CD14-positive monocyte (primary cell): ENCODE data around the gene HAP1. TPM values are rescaled to one million over a fixed set of nuclear protein-coding genes. Genes with fewer than 3 reads are reported as not detected.
A peak's percentile ranks its signal among the peaks of the same experiment; 100 is the strongest.

Experiments
- DNase-seq, 3 donors: peaks; one replicate each; pipeline ENCODE4 v3.0.0-alpha.2; 2011 to 2022
- H2AFZ ChIP-seq: 2 replicates; pipeline ENCODE4 v1.6.0; 2012; ENCODE audit warnings: mild to moderate bottlenecking, low read depth, low read length, inconsistent platforms; ENCODE audit not compliant: insufficient read depth, poor library complexity, severe bottlenecking
- H3K27ac ChIP-seq, 2 donors: 1 replicate in 1 of 2; 2 replicates in 1 of 2; pipeline ENCODE4 v1.5.1; 2012 to 2013; ENCODE audit warnings: low read length in 2 of 2, control low read depth in 1 of 2, inconsistent platforms in 1 of 2, low read depth in 1 of 2, mild to moderate bottlenecking in 1 of 2
- H3K27me3 ChIP-seq, 2 donors: one replicate each; pipeline versions ENCODE4 v1.6.0 to v1.6.1; 2011 to 2013; ENCODE audit warnings: low read length in 2 of 2; ENCODE audit not compliant: control insufficient read depth in 2 of 2, insufficient read depth in 2 of 2
- H3K36me3 ChIP-seq, 2 donors: replicated peaks in 1 of 2; 1 replicate in 1 of 2; 2 replicates in 1 of 2; pipeline versions ENCODE4 v1.5.1 to v1.6.1; 2012 to 2013; ENCODE audit warnings: low read length in 2 of 2, control low read depth in 1 of 2, inconsistent platforms in 1 of 2, mild to moderate bottlenecking in 1 of 2; ENCODE audit not compliant: insufficient read depth in 2 of 2, control insufficient read depth in 1 of 2
- H3K4me1 ChIP-seq, 2 donors: 1 replicate in 1 of 2; 2 replicates in 1 of 2; pipeline versions ENCODE4 v1.5.1 to v1.6.1; 2012 to 2013; ENCODE audit warnings: low read length in 2 of 2, control low read depth in 1 of 2, inconsistent platforms in 1 of 2, mild to moderate bottlenecking in 1 of 2, moderate library complexity in 1 of 2; ENCODE audit not compliant: insufficient read depth in 2 of 2, control insufficient read depth in 1 of 2
- H3K4me2 ChIP-seq: replicated peaks from 2 replicates; pipeline ENCODE3; 2012; ENCODE audit warnings: low read length, moderate library complexity, mild to moderate bottlenecking; ENCODE audit not compliant: poor library complexity, severe bottlenecking; ENCODE audit errors: extremely low read depth
- H3K4me3 ChIP-seq, 3 experiments: fragments of 200-600 bp in 1 of 3; sonication (generic) in 1 of 3; replicated peaks in 1 of 3; 1 replicate in 2 of 3; 2 replicates in 1 of 3; pipeline ENCODE4 v1.5.1; 2011 to 2013; ENCODE audit warnings: low read length in 3 of 3, mild to moderate bottlenecking in 3 of 3, control low read depth in 2 of 3, low read depth in 2 of 3, inconsistent platforms in 1 of 3, moderate library complexity in 1 of 3
- H3K79me2 ChIP-seq: 2 replicates; pipeline ENCODE4 v1.6.0; 2012; ENCODE audit warnings: mild to moderate bottlenecking, control low read depth, inconsistent platforms, low read length, moderate library complexity; ENCODE audit not compliant: insufficient read depth
- H3K9ac ChIP-seq: 2 replicates; pipeline ENCODE4 v1.6.0; 2017; ENCODE audit warnings: low read length, mild to moderate bottlenecking; ENCODE audit not compliant: insufficient read depth, poor library complexity, severe bottlenecking
- H3K9me3 ChIP-seq, 2 donors: replicated peaks in 1 of 2; 1 replicate in 1 of 2; 2 replicates in 1 of 2; pipeline versions ENCODE4 v1.5.1 to v1.6.1; 2012 to 2013; ENCODE audit warnings: low read length in 2 of 2, control low read depth in 1 of 2; ENCODE audit not compliant: control insufficient read depth in 1 of 2, insufficient read depth in 1 of 2
- H4K20me1 ChIP-seq: 2 replicates; pipeline ENCODE4 v1.6.0; 2012; ENCODE audit warnings: mild to moderate bottlenecking, low read length, control low read depth, moderate library complexity; ENCODE audit not compliant: insufficient read depth
- H3K27ac Mint-ChIP-seq, 7 donors: one replicate each; pipeline ENCODE4 v1.8.0; 2020; ENCODE audit warnings: mild to moderate bottlenecking in 7 of 7, mixed read lengths in 7 of 7, moderate library complexity in 6 of 7, inconsistent platforms in 2 of 7
- H3K27me3 Mint-ChIP-seq, 3 donors: one replicate each; pipeline ENCODE4 v1.8.0; 2021 to 2022; ENCODE audit warnings: low read depth in 3 of 3, mild to moderate bottlenecking in 3 of 3, mixed read lengths in 3 of 3, moderate library complexity in 3 of 3, inconsistent platforms in 1 of 3
- H3K36me3 Mint-ChIP-seq, 2 donors: one replicate each; pipeline ENCODE4 v1.8.0; 2020; ENCODE audit warnings: mixed read lengths in 2 of 2, inconsistent platforms in 1 of 2, mild to moderate bottlenecking in 1 of 2
- H3K4me1 Mint-ChIP-seq: one replicate; pipeline ENCODE4 v1.8.0; 2020; ENCODE audit warnings: mild to moderate bottlenecking, mixed read lengths
- H3K4me3 Mint-ChIP-seq, 2 donors: one replicate each; pipeline ENCODE4 v1.8.0; 2020; ENCODE audit warnings: mild to moderate bottlenecking in 2 of 2, mixed read lengths in 2 of 2, moderate library complexity in 1 of 2
- H3K9me3 Mint-ChIP-seq, 7 donors: one replicate each; pipeline ENCODE4 v1.8.0; 2020 to 2022; ENCODE audit warnings: mixed read lengths in 7 of 7, mild to moderate bottlenecking in 6 of 7, moderate library complexity in 6 of 7, inconsistent platforms in 2 of 7
- CTCF ChIP-seq: fragments of 200-600 bp; IDR thresholded peaks from one replicate; pipeline ENCODE4 v1.8.0; 2022; ENCODE audit warnings: antibody characterized with exemption, mild to moderate bottlenecking
- WGBS: methylation state at CpG from one replicate; pipeline ENCODE4 v1.1.5; 2013; ENCODE audit warnings: missing lambda C conversion rate; ENCODE audit not compliant: insufficient coverage; 5-methylcytosine and 5-hydroxymethylcytosine counted together
- intact Hi-C, 2 donors: fragments of 100-400 bp; cut with micrococcal nuclease; formaldehyde crosslinking; loops; one replicate each; pipeline versions ENCODE4 v1.15.0 to v1.15.1; 2023
- polyA plus RNA-seq, 3 donors: library from polyadenylated mRNA; depleted of rRNA in 1 of 3; unstranded in 2 of 3; stranded (reverse) in 1 of 3; fragments of 300-500 nt in 2 of 3; fragments of >200 nt in 1 of 3; fragmentation: Illumina TruSeq in 2 of 3; gene quantifications; 1 replicate in 2 of 3; 2 replicates in 1 of 3; pipeline ENCODE4 v1.2.3, GENCODE V29; 2012 to 2021

Gene HAP1
- polyA plus RNA-seq, 3 donors = not detected

- H3K27me3 ChIP-seq = peaks cover 27 to 49% of the 10 kb centered on the region in 2 donors
- peaks cover 0 to 12% (median 2%) of the 10 kb centered on the region in 7 donors for H3K9me3 Mint-ChIP-seq
- H3K79me2 ChIP-seq = no peaks in the 10 kb centered on the region
- H3K27ac Mint-ChIP-seq = no peak overlapping the region
- H3K36me3 ChIP-seq = no peaks in the 10 kb centered on the region
- no peak overlapping the region for H2AFZ ChIP-seq
- no peak overlapping the region for H3K9ac ChIP-seq
- peaks cover 7% of the 10 kb centered on the region for H3K4me1 Mint-ChIP-seq
- H3K4me1 ChIP-seq = peaks cover 6 to 8% of the 10 kb centered on the region in 2 donors
- DNase-seq = no peak
- no peaks in the 10 kb centered on the region for H3K9me3 ChIP-seq
- no peak overlapping the region for H3K27ac ChIP-seq
- H4K20me1 ChIP-seq = no peaks in the 10 kb centered on the region
- intact Hi-C loops = no loop called here
- H3K4me3 Mint-ChIP-seq = peak overlapping the region in 1 of 2 donors; percentile 71
- 62% methylated on average over 12 of the region's 17 CpGs for WGBS
- no peak overlapping the region for H3K4me3 ChIP-seq
- H3K27me3 Mint-ChIP-seq = peaks cover 45 to 59% (median 58%) of the 10 kb centered on the region in 3 donors
- no peak for TF ChIP-seq CTCF
- H3K36me3 Mint-ChIP-seq = peaks cover 0 to 5% of the 10 kb centered on the region in 2 donors
- H3K4me2 ChIP-seq = no peak overlapping the region
Measured at GRCh38 chr17:41736983-41737679, 2.7 kb upstream of the HAP1 start.

GRCh38 chr17:41735744-41736143, 1.3 kb upstream of the HAP1 start:
- no peaks in the 10 kb centered on the region for H3K9me3 ChIP-seq
- Mint-ChIP-seq H3K4me1 (peaks cover 9% of the 10 kb centered on the region), H3K9me3 (peaks cover 0 to 12% (median 2%) of the 10 kb centered on the region in 7 donors), H3K27me3 (peaks cover 59 to 73% (median 68%) of the 10 kb centered on the region in 3 donors), H3K27ac (no peak overlapping the region), H3K36me3 (peaks cover 0 to 5% of the 10 kb centered on the region in 2 donors), H3K4me3 (peak overlapping the region in 1 of 2 donors; percentile 75)
- WGBS = 100% methylated on average over 1 of the region's 4 CpGs
- no peak overlapping the region for H3K4me3 ChIP-seq
- no peak for DNase-seq
- H4K20me1 ChIP-seq = no peaks in the 10 kb centered on the region
- H3K4me1 ChIP-seq = peaks cover 6 to 8% of the 10 kb centered on the region in 2 donors
- no peak overlapping the region for H3K9ac ChIP-seq
- no peaks in the 10 kb centered on the region for H3K36me3 ChIP-seq
- H3K4me2 ChIP-seq = no peak overlapping the region
- H3K79me2 ChIP-seq = no peaks in the 10 kb centered on the region
- TF ChIP-seq CTCF = no peak
- peaks cover 27 to 57% of the 10 kb centered on the region in 2 donors for H3K27me3 ChIP-seq
- no peak overlapping the region for H2AFZ ChIP-seq
- intact Hi-C loops = no loop called here
- H3K27ac ChIP-seq = no peak overlapping the region
